ENCODE measurements around the gene TPSB2.
"Not testable (repeated sequence)": the region's sequence is repeated elsewhere in the genome, so short reads cannot be mapped to it uniquely, and the experiment has no call there.

TPSB2 gene

DNA sequence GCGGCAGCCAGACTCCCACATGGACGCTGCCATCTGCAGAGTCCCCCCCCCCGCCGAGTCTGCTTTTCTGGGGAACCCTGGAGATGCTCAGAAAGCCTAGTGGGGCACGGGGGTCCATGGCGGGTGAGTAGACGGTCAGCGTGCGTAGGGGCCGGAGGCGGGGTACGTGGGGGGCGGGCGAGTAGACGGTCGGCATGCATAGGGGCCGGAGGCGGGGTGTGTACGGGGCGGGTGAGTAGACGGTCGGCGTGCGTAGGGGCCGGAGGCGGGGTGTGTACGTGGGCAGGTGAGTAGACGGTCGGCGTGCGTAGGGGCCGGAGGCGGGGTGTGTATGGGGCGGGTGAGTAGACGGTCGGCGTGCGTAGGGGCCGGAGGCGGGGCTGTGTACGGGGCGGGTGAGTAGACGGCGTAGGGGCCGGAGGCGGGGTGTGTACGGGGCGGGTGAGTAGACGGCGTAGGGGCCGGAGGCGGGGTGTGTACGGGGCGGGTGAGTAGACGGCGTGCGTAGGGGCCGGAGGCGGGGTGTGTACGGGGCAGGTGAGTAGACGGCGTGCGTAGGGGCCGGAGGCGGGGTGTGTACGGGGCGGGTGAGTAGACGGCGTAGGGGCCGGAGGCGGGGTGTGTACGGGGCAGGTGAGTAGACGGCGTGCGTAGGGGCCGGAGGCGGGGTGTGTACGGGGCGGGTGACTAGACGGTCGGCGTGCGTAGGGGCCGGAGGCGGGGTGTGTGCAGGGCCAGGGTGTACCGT, 44.4 kb downstream of the TPSB2 start:
- in situ Hi-C loops (cut with MboI; ENCODE audit: low sequenced_read_pairs) = not testable (repeated sequence)

DNA sequence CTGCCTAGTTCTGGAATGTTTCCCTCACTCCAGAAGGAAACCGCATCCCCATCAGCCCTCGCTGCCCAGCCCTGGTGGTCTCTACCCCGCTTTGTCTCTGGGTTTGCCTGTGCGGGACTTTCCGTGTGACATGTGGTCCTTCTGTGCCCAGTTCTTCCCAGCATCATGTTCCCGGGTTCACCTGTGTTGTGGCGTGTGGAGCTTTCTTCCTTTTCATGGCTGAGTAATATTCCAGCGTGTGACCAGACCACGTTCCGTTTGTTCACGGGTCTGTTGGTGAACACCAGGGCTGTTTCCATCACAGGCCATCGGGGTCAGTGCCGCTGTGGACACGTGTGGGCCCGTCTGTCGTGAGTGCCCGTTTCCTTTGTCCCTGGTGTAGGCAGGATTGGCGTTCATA, 45.0 kb downstream of the TPSB2 start:
- in situ Hi-C loops (cut with MboI; ENCODE audit: low sequenced_read_pairs) = no loop called here

DNA sequence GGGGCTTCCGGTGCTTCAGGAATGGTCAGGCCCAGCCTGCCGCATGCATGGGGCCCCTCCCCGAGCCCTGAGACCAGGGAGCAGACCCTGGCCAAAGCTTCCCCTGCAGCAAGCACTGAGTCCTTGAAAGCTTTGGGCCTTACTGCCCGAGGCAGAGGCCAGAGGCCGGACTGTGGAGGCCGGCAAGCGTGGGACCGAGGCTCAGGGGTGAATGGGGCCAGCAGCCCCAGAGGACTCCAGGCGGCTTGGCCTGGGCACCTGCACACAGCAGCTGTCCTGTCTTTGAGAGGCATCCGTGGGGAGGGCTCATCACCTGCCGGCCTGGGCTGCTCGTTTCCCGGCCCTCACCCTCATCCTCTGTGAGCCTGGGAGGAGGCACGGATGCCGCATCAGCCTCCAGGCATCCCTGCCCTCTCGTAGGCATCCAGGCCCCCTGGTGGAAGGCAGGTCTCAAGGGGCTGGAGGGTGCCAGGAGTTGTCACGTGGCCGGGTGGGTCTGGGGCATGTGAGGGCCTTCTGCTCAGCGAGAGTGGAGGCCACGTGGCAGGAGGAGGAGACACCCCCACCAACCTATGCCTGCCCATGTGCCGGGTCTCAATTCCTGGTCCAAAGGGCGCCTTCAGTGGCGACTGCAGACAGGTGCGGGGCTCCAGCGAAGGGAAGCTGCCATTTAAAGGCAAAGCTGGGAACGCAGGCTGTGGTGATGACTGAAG, 45.7 kb downstream of the TPSB2 start:
- in situ Hi-C loops (cut with MboI; ENCODE audit: low sequenced_read_pairs) = no loop called here

DNA sequence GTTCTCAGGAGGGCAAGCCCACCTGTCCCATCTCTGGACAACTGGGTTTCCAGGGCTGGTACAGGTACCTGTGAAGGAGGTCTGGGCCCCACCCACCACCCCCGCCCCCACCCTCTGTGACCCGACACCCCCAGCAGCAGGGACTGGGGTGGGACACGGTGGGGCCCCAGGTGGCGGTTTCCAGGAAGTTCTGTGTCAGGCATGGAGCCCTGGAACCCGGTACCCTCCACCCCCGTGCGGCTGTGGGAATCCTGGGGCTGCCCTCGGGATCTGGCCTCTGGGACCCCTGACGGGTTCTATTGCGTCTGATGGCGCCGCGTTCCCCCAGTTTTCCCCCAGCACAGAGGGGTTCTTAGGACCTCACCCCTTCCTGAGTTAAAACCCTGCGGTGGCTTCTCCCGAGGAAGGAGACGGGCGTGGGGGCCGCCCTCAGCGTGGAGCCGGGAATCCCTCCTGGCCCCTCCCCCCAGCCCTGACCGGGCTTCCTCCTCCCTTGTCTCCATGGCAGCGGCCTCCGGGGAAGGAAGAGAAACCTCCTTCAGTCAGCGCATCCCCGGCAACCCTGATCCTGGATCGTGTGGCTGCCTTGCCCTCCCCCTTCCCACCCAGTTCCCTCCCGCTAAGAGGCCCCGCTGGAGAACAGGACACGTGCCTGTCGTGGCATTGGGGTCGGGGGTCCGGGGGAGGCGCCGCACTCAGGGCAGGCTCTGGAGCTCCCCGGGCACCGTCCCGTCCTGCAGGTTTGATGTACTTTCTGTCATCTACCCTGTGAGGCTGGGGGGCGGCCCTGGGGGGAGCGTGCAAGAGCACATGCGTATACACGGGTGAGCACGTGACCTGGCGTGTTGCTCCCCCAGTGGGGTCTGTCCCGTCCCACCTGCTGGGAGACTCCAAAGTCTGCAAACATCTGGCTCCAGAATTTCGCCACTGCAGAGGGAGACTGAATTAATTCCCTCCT, 46.8 kb downstream of the TPSB2 start:
- in situ Hi-C loops (cut with MboI; ENCODE audit: low sequenced_read_pairs) = no loop called here

DNA sequence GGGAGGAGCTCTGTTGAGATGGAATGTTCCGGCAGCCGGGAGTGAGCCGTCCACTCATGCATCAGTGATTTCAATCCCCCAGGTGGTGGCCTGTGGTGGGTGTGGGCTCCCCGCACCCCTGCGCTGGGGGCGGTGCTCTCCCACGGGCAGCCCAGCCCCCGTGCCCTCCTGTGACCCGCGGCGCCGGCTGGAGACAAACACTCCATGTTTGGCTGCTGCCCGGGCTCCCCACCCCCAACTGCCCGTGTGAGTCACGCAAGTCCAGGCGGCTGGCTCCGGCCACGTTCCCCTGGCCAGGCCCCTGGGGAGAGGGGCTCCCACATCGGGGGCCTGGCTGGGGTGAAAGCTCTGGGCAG, 47.7 kb downstream of the TPSB2 start:
- in situ Hi-C loops (cut with MboI; ENCODE audit: low sequenced_read_pairs) = no loop called here

DNA sequence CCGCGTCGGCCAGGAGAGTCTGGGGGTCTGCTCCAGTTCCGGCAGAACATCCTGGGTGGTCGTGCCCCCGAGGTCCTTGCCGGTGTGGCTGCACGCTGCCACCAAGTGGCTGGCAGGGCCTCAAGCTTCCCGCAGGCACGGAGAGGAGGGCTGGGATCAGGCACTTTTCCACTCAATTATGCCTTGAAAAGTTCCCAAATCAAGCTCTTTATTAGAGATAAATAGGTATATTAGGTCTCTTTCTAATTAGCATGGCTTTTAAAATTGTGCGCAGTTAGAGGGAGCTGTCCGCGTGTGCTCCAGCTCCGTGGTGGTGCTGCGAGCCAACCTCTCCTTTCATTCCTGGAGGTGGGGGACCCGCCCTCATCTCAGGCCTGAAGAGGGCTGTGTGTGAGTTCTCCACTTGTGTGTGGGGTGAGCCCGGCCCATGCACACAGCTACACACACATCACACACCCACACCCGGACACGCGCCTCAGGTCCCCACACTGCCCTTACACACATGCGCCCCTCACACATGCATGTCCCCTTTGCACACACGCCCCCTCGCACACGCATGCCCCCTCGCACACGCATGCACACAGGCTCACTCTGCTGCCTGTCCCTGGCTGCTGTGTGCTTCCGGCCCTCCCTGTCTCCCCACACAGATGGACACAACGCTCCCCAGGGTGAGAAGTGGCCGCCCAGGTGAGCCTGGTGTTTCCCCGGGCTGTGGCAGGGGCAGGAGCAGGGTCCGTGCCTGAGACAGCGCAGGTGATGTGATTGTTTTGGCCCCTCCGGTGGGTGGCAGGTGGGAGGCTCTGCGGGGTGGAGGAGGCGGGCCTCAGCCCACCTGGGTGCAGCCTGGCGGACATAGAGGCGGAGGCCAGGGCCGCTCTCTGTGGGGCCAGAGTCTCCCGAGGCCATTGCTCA, 48.3 kb downstream of the TPSB2 start:
- in situ Hi-C loops (cut with MboI; ENCODE audit: low sequenced_read_pairs) = no loop called here

DNA sequence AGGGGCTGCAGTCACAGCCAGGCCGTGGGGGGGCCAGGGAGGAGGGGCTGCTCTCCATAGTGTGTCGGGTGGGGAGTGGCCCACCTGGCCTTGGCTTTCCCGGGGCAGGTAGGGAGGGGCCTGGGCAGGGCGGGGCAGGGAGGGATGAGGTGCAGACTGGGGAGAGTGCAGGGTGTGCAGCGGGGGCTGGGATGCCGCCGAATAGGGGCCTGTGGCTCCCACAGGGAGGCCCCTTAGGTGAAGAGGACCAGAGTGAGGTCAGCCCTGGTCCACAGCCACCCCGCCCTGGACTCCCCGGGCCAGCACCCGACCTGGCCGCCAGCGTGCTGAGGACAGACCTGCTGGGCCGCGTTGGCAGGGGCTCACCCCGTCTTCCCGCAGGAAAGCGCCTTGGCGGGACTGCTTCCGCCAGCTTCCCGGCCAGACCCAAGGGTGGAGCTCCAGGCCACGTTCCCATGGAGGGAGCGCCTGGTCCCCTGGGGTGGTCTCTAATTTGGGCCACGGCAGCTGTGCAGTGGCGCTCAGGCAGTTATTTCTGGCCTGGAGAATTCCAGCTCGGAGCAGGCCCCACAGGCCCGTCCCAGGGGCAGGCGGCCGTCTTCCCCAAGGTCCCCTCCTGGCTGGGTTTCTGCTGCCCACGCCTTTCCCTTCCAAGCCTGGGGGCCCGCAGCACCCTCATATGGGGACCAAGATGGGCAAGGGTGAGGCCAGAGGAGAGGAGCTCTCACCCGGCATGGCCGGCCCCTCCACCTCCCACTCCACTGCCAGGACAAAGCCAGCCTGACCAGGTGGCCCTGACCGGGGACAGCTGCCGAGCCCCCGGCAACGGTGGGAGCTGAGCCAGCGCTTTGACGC, 49.2 kb downstream of the TPSB2 start:
- in situ Hi-C loops (cut with MboI; ENCODE audit: low sequenced_read_pairs) = no loop called here

Measured in HL-60/S4 treated with phorbol 12-myristate 13-acetate at 8.2 ng/mL for 4 days and 3 days (cell line).